ENCODE measurements around the gene MB. TPM values are rescaled to one million over a fixed set of nuclear protein-coding genes. Genes with fewer than 3 reads are reported as not detected.

MB gene
- total RNA-seq, 1 donor from 2014 or later, result not detected

DNA sequence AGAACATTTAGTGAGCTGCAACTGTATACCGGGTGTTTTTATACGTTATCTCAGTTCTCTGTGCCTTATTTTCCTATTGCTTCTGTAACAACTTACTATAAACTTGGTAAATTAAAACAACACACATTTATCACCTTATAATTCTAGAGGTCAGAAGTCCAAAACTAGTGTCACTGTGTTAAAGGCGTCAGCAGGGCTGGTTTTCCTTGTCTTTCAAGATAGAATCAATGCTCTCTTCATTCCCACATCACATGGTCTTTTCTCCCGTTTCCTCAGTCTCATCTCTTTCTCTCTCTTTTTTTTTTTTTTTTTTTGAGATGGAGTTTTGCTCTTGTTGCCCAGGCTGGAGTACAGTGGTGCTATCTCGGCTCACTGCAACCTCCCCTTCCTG, 36.1 kb downstream of the MB start:
- Histone ChIP-seq H3K4me2 (no peak overlapping the region), H3K9me3 (ENCODE audit: low read depth) (no peaks in the 10 kb centered on the region), H3K27me3 (no peaks in the 10 kb centered on the region), H4K20me1 (ENCODE audit: low read depth) (no peaks in the 10 kb centered on the region), H3F3A (ENCODE audit: low read depth) (no peaks in the 10 kb centered on the region), H3K79me2 (ENCODE audit: low read depth) (no peaks in the 10 kb centered on the region), H3K4me1 (no peaks in the 10 kb centered on the region), H3K4me3 (no peak overlapping the region), H3K27ac (no peak overlapping the region), H3K9ac (no peak overlapping the region), H2AFZ (replicated peaks) (no peak overlapping the region), H3K36me3 (no peaks in the 10 kb centered on the region)
- Mint-ChIP-seq H3K9me3 (no peaks in the 10 kb centered on the region), H3K4me3 (no peak overlapping the region), H3K27ac (no peak overlapping the region), H3K36me3 (no peaks in the 10 kb centered on the region), H3K4me1 (no peaks in the 10 kb centered on the region), H3K27me3 (ENCODE audit: insufficient read depth, low read depth) (peaks cover 18% of the 10 kb centered on the region)
- no peak for TF ChIP-seq EZH2 (IDR thresholded peaks at IDR 0.05)
- TF ChIP-seq, protein P1, sequence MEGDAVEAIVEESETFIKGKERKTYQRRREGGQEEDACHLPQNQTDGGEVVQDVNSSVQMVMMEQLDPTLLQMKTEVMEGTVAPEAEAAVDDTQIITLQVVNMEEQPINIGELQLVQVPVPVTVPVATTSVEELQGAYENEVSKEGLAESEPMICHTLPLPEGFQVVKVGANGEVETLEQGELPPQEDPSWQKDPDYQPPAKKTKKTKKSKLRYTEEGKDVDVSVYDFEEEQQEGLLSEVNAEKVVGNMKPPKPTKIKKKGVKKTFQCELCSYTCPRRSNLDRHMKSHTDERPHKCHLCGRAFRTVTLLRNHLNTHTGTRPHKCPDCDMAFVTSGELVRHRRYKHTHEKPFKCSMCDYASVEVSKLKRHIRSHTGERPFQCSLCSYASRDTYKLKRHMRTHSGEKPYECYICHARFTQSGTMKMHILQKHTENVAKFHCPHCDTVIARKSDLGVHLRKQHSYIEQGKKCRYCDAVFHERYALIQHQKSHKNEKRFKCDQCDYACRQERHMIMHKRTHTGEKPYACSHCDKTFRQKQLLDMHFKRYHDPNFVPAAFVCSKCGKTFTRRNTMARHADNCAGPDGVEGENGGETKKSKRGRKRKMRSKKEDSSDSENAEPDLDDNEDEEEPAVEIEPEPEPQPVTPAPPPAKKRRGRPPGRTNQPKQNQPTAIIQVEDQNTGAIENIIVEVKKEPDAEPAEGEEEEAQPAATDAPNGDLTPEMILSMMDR (IDR thresholded peaks at IDR 0.05), result no peak
- no peak for TF ChIP-seq EZH2phosphoT487 (IDR thresholded peaks at IDR 0.05)
- no peak for DNase-seq (ENCODE audit: low spot score)

DNA sequence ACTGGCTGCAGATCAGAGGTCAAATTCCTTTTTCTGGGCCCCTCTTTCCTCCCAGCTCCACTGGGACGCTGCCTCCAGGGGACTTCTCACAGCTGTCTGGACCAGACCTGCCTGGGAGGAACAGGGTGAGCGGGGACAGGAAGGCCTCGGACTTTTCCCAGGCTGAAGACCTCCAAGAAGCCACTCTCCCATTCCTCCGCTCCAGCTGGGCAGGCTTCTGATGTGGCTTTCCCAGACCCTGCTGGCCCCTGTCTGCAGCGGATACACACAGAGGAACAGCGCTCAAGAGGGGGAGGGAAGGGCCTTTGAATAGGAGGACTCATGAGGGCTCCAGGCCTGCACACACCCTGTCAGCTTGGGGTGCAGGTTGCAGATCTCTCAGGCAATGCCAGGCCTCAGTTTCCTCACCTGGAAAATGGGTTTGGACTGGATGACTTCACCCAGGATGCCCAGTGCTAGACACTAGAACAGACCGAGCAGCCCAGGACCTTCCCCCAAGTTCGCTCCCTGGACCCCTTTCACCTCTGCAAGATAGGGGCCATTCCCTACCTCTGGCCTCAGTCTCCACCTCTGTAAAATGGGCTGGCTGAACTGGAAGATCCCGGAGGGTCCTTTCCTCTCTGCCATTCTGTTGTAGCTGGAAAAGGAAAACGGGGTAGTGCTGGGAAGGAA, 36.6 kb downstream of the MB start:
- H3K36me3 ChIP-seq, result no peaks in the 10 kb centered on the region
- no peaks in the 10 kb centered on the region for H3K9me3 Mint-ChIP-seq
- H2AFZ ChIP-seq (replicated peaks), result no peak overlapping the region
- no peak overlapping the region for H3K27ac ChIP-seq
- H3K9me3 ChIP-seq (ENCODE audit: low read depth), result no peaks in the 10 kb centered on the region
- no peaks in the 10 kb centered on the region for H3K79me2 ChIP-seq (ENCODE audit: low read depth)
- no peaks in the 10 kb centered on the region for H3K27me3 ChIP-seq
- no peaks in the 10 kb centered on the region for H3F3A ChIP-seq (ENCODE audit: low read depth)
- H3K4me3 ChIP-seq, result no peak overlapping the region
- H3K4me1 Mint-ChIP-seq, result no peaks in the 10 kb centered on the region
- H3K27ac Mint-ChIP-seq, result no peak overlapping the region
- no peak overlapping the region for H3K9ac ChIP-seq
- H3K4me2 ChIP-seq, result no peak overlapping the region
- peaks cover 16% of the 10 kb centered on the region for H3K27me3 Mint-ChIP-seq (ENCODE audit: insufficient read depth, low read depth)
- H3K4me3 Mint-ChIP-seq, result no peak overlapping the region
- no peak for DNase-seq (ENCODE audit: low spot score)
- H3K36me3 Mint-ChIP-seq, result no peaks in the 10 kb centered on the region
- no peaks in the 10 kb centered on the region for H4K20me1 ChIP-seq (ENCODE audit: low read depth)
- H3K4me1 ChIP-seq, result no peaks in the 10 kb centered on the region
- TF ChIP-seq EZH2phosphoT487 (IDR thresholded peaks at IDR 0.05), result no peak
- TF ChIP-seq EZH2 (IDR thresholded peaks at IDR 0.05), result no peak
- TF ChIP-seq, protein P1 (IDR thresholded peaks at IDR 0.05), result no peak

DNA sequence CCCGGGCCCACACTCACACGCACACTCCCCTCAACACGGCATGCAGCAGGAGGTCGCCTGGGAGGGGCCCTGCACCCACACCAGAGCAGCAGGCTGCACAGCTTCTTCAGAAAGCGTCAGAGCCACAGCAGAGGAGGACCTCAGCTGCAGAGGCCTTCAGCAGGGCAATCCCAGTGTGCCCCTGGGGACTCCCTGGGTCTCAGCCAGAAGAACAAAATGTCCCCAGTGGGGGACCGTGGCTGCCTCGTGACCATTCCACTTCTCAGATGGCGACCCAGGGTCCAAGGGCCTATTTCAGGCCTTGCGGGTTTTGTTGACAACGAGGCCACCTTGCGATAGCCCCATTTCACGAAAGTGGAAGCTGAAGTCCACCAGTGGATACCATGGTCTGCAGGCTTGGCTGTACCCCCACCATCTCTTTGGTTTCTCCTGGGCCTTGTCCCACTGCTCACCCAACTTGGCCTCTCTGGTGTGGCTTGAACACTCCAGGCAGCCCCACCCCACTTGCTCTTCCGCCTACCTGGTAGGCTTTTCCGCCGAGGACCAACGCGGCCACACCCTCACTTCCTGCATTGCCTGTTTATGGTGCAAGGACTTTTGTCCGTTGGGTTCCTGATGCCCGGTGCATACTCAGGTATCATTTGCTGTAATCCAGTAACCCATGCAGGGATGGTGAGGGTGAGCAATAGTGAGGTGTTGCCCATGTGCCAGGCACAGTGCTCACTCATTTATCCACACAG, 38.1 kb downstream of the MB start:
- no peaks in the 10 kb centered on the region for H4K20me1 ChIP-seq (ENCODE audit: low read depth)
- H3K4me1 Mint-ChIP-seq, result peaks cover 4% of the 10 kb centered on the region
- TF ChIP-seq EZH2 (IDR thresholded peaks at IDR 0.05) (no peak), EZH2phosphoT487 (IDR thresholded peaks at IDR 0.05) (no peak)
- TF ChIP-seq, protein P1 (IDR thresholded peaks at IDR 0.05), result no peak
- no peaks in the 10 kb centered on the region for H3K36me3 ChIP-seq
- no peak overlapping the region for H3K9ac ChIP-seq
- no peak overlapping the region for H3K4me3 ChIP-seq
- no peaks in the 10 kb centered on the region for H3K36me3 Mint-ChIP-seq
- H3K4me1 ChIP-seq, result no peaks in the 10 kb centered on the region
- no peaks in the 10 kb centered on the region for H3K79me2 ChIP-seq (ENCODE audit: low read depth)
- H2AFZ ChIP-seq (replicated peaks), result no peak overlapping the region
- H3K4me3 Mint-ChIP-seq, result no peak overlapping the region
- H3K9me3 ChIP-seq (ENCODE audit: low read depth), result no peaks in the 10 kb centered on the region
- no peak overlapping the region for H3K27ac ChIP-seq
- no peaks in the 10 kb centered on the region for H3F3A ChIP-seq (ENCODE audit: low read depth)
- H3K4me2 ChIP-seq, result no peak overlapping the region
- H3K27ac Mint-ChIP-seq, result no peak overlapping the region
- no peak for DNase-seq (ENCODE audit: low spot score)
- H3K27me3 ChIP-seq, result no peaks in the 10 kb centered on the region
- H3K9me3 Mint-ChIP-seq, result no peaks in the 10 kb centered on the region
- peaks cover 16% of the 10 kb centered on the region for H3K27me3 Mint-ChIP-seq (ENCODE audit: insufficient read depth, low read depth)
